NCI-H2029 treated with DMSO at 0.1 percent for 48 hours (cell line): Measurements from ENCODE around the gene ARVCF.

Experiments
- DNase-seq: peaks from one replicate; lab custom pipeline; 2025; lab: John Stamatoyannopoulos, UW

ARVCF gene

GRCh38 chr22:19998991-19999820 lies 17.4 kb downstream of the ARVCF start:
- no peak for DNase-seq

DNA sequence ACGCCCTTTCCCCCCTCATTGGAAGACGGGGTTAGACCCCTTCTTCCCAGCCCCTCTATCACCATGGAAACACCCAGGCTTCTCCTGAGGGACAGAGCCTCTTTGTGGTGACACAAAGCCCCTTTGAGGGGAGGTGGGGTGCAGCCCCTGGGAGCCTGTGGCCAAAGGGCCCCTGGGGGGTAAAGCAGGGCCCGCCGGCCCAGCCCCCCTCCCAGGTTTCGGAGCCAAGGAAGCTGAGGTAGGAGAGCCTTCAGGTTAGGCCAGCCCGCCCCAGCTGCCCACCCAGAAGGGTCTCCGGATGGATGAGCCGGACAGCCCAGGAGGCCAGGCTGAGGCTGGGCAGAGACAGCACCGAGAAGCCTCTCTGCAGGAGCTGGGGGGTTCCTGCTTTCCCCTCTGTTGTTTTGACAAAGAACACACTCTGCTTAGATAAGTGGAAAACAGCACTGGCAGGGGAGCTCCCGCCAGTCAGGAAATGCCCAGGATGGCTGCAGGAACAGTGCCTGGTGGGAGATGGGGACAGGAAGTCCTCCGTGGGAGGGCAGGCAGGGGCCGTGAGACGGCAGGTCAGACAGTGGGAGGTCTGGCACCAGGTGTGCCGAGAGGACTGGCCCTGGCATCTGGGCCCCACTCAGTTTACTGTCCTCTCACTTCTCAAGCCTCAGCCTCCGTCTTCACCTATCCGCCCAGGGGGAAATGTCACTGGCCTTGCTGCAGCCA lies 18.2 kb downstream of the ARVCF start:
- DNase-seq, result no peak

- no peak for DNase-seq
Measured at GRCh38 chr22:19997561-19998231, 18.9 kb downstream of the ARVCF start.

DNA sequence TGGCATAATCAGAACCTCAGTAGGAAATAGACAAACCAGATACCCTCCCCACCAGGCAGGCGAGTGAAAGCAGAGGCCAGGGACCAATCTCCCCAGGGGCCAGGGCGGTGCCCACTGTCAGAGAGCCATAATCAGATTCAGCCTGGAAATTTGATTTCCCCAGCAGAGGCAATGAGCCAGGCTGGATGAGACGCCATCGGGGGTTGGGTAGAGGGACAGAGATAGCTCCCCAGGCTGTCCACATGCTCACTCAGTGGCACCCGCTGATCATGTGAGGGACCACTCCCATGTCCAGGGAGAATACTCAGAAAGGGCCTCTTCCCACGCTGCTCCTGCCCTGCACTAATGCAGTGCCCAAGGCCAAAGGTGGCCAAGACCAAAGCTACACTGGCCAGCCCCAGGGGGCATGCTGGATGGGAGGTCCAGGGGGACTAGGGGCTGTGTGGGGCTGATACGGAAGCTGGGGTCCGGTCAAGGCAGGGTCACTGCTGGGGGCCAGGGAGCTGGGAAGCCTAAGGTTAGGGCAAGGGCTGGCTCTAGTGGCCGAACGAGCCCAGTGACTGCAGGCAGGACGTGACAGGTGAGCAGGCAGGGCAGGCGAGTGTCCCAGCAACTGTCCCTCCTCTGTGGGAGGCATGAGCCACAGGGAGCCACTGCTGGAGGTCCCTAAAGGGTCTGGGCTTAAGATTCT lies 19.8 kb downstream of the ARVCF start:
- no peak for DNase-seq

DNA sequence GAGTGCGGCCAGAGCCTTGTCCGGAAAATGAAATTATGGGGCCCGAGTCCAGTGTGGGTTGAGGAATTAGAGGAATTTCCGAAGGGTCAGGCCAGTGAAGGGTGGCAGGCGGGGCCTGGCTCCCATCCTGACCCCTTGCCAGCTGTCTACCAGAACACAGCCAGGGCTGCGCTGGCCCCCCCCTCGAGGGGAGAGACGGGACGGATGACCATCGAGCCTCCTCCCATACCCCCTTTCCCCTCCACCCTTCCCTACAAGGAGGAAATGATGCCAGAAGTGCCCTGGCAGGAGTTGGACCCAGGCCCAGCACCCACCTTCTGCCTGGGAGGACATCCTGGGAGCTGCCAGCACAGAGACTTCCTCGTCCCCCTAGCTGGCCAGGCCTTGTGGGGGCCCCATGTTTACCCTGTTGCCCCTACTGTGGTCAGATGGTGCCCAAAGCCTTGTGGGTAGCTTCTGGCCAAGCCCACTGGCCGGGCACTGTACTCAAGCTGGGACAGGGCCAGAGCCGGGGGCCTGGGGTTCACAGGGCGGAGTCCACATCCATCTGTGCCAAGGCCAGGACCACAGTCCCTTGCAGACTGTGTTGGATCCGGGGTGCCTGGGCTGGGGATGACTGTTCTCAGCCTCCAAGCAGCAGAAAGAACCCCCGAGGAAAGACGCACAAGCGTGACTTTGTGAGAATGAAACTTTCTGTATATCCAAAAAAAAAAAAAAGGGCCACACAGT lies 20.8 kb downstream of the ARVCF start:
- no peak for DNase-seq

GRCh38 chr22:19994851-19995610 lies 21.6 kb downstream of the ARVCF start:
- no peak for DNase-seq

- DNase-seq, result no peak
Measured at GRCh38 chr22:19993926-19994325, 22.7 kb downstream of the ARVCF start.

GRCh38 chr22:19992921-19993355 lies 23.7 kb downstream of the ARVCF start:
- no peak for DNase-seq

DNA sequence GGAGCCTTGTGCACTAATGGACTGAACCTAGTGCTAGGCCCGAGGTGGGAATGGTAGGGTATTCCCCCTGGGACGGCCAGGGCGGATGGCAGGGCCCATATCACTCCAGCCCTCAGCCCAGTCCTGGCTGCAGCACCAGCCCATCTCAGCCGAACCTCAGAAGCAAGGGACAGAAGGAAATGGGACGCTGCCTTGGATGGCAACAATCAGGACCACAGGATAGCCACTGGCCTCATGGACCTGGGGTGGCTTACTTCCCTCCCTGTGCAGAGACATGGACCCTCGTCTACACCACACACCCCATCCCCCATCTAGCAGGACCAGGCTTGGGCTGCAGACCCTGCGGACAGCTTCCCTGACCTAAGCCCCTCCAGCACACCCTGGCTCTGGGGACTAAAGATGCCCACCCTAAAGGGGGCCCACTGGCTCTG lies 24.1 kb downstream of the ARVCF start:
- no peak for DNase-seq

GRCh38 chr22:19991645-19992451 lies 24.8 kb downstream of the ARVCF start:
- no peak for DNase-seq

DNA sequence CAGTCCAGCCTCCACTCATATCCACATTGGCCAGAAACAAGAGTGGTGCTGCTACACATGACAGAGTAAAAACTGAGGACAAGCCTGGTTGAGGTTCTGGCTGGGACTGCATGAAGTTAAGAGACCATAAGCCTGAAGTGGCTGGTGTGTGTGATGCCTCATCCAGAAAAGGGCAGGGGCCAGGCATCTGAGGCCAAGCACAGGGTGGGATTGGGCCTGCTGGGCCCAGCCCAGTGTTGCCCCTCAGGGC lies 25.3 kb downstream of the ARVCF start:
- no peak for DNase-seq

DNA sequence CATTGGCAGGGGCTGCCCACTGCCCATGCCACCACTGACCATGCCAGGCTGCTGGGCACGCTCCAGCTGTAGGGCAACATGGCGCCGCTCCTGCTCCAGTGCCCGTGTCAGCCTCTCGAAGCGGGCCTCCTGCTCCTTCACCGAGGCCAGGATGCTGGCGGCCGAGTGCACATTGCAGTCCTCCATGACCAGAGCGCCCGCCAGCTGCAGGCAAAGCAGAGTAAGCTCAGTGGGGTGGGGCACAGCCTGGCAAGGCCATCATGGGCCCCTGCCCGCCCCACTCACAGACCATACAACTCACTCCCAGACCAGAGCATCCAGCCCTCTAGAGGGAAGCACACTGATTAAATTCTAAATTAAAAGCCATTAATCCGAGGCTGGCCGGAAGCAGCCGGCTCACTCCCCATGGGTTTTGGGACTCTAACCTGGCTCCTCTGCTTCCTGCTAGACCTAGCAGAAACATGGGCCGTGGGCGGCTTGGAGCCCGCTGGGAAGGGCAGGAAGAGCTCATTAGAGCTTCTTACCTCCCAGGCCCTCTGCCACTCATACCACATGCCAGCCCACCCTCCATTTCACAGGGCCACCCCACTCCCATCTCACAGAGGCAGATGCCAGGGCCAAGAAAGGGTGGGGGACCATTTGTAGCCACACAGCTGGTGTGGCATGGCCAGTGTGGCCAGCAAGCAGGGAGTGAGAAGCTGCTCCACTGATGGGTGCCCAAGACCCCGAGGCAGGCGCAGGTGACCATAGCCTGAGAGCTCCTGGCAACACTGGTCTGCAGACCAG lies 25.8 kb downstream of the ARVCF start:
- no peak for DNase-seq

GRCh38 chr22:19990188-19990587 lies 26.4 kb downstream of the ARVCF start:
- no peak for DNase-seq

GRCh38 chr22:19989725-19990067 lies 26.9 kb downstream of the ARVCF start:
- no peak for DNase-seq

DNA sequence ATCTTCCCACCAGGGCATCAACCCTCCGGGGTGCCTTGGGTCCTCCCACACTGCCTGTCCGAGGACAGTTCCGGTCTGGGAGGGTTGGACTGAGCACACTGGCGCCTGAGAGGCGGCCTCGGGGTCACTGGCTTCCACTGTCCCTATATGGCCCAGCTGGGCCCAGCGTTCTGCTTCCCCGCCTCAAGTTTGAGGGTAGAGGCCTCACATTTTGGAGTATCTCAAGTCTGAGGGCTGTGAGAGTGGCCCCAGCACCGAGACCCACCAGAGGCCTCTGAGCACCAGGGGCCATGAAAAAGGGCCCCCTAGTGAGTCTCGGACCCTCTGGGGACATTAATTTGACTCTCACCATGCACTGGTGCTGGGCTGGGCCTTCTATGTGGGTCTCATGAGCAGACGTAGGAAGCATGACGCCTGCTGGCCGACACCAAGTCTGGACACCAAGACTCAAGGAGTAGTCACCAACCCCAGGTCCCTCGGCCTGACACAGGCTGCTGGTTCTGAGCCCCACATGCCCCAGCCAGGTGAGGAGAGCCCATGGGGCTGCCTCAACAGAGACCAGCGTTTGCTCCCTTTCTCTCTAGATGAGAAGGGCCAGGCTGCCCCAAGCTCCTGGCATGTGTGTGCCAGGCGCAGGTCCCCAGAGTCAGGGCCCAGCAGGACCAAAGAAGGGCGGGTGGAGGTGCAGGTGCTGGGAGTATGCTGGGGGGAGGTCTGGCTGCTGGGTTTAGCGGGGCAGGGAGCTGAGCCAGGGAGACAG lies 27.5 kb downstream of the ARVCF start:
- DNase-seq, result no peak

DNA sequence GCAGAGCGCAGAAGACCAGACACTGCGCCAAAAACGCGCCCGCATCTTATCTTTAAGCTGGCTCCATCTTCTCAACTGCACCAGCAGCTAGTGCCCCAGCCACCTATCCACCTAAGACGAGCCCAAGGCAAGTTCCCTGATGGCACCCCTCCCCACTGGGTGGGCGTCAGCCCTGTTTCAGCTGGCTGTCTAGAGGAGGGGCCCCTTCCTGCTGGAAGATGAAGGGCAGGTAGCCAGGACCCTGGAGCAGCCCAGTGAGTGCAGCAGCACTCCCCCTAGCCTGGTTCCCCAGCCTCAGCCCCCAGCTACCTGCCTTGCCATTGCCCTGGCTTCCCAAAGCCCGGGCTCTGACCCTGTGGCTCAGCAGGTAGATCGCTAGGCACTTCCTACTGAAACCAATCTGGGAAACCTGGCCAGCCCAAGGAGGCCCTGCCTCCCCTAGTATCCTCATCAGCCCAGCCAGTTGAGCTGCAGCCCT lies 28.3 kb downstream of the ARVCF start:
- no peak for DNase-seq

GRCh38 chr22:19987394-19988306 lies 29.0 kb downstream of the ARVCF start:
- DNase-seq, result no peak
